ENCODE results near the gene ENG. TPM values are rescaled to one million over a fixed set of nuclear protein-coding genes. Genes with fewer than 3 reads are reported as not detected.

ENG gene
- polyA plus RNA-seq, 2 of the 4 experiments (the other 2 are of a cell fraction): 0.08 TPM; not detected in 1

- CTCF ChIA-PET: interaction anchor here (1.2 to 2.3 kb wide), 4 partner anchors 8 to 157 kb away, joined by 3 to 9 read pairs (median 6); no protein-coding TSS in a partner anchor
- Histone ChIP-seq H3K27ac (peak within 1 kb of the TSS; percentile 77 to 88), H3K4me2 (peak within 1 kb of the TSS; percentile 84), H3K4me3 (peak within 1 kb of the TSS; percentile 76), H3K9me3 (no peaks in the 10 kb centered on the region), H3K4me1 (peaks cover 44% of the 10 kb centered on the region)
- peak; percentile 37; the same call in 1 of the 3 replicates for TF ChIP-seq BCL3 (IDR thresholded peaks at IDR 0.05)
- no peak for TF ChIP-seq RCOR1 (IDR thresholded peaks at IDR 0.05; ENCODE audit: low read depth, low read length)
- TF ChIP-seq MAX (IDR thresholded peaks at IDR 0.05): peak; percentile 67
- TF ChIP-seq E2F6 (IDR thresholded peaks at IDR 0.05; ENCODE audit: borderline replicate concordance, low read depth): peak; percentile 83
- peak; percentile 25 to 63; a peak in 1 of 5 replicates for TF ChIP-seq JUN (IDR thresholded peaks at IDR 0.05)
- TF ChIP-seq ELK1 (IDR thresholded peaks at IDR 0.05; ENCODE audit: low read depth, low read length): no peak
- peak; percentile 59 for TF ChIP-seq POLR2A (IDR thresholded peaks at IDR 0.05; ENCODE audit: low read length)
- 5% methylated on average over 14 of the region's 44 CpGs for WGBS (ENCODE audit: missing lambda C conversion rate)
- no peak for DNase-seq (ENCODE audit: low read depth in 1 of 2, low spot score in 1 of 2)
- FAIRE-seq: no peak
- POLR2A ChIA-PET: interaction anchor here (0.5 kb wide), 1 partner anchor 39 kb away, joined by 3 read pairs; the partner anchor contains the start of gene ST6GALNAC4
- ATAC-seq: peak; percentile 81 to 86
These were observed 23.1 kb upstream of the ENG start, which contains the start of gene AK1 for GRCh38 chr9:127877566-127877998. Gene AK1, minus strand, starts transcription at chr9:127877675. Its CDS starts 3,058 bp downstream, at chr9:127874617.

GRCh38 chr9:127876764-127877562 lies 22.5 kb upstream of the ENG start:
- peak overlapping the region; percentile 76 for H3K4me3 ChIP-seq
- H3K9me3 ChIP-seq: no peaks in the 10 kb centered on the region
- 40% methylated on average over 21 of the region's 26 CpGs for WGBS (ENCODE audit: missing lambda C conversion rate)
- peak overlapping the region; percentile 84 for H3K4me2 ChIP-seq
- peaks cover 39% of the 10 kb centered on the region for H3K4me1 ChIP-seq
- peak; percentile 40 to 49 for ATAC-seq
- peak; percentile 5 for TF ChIP-seq ZFP36 (IDR thresholded peaks at IDR 0.05; ENCODE audit: borderline replicate concordance, partially characterized antibody)
- TF ChIP-seq JUNB (IDR thresholded peaks at IDR 0.05): no peak
- ChIA-PET POLR2A (interaction anchor here (0.9 kb wide), 1 partner anchor 91 kb away, joined by 3 read pairs; the partner anchor contains the start of gene CDK9), CTCF (interaction anchor here (0.8 to 2.3 kb wide), 3 partner anchors 10 to 142 kb away, joined by 3 to 9 read pairs (median 5); partner anchors contain the start of gene TOR2A)
- no peak for DNase-seq (ENCODE audit: low read depth in 1 of 2, low spot score in 1 of 2)
- peak overlapping the region; percentile 77 to 88 for H3K27ac ChIP-seq
- FAIRE-seq: no peak

- POLR2A ChIA-PET: interaction anchor here (0.9 kb wide), 1 partner anchor 91 kb away, joined by 3 read pairs; the partner anchor contains the start of gene CDK9
- CTCF ChIA-PET: interaction anchor here (0.8 to 3.3 kb wide), 5 partner anchors 9 to 141 kb away, joined by 3 to 16 read pairs (median 3); partner anchors contain the start of gene TOR2A
- FAIRE-seq (no peak), DNase-seq (ENCODE audit: low read depth in 1 of 2, low spot score in 1 of 2) (no peak), ATAC-seq (peak in 1 of 2 experiments; percentile 11; a peak in 1 of 6 replicates)
- 87% methylated on average over 9 of the region's 14 CpGs for WGBS (ENCODE audit: missing lambda C conversion rate)
- peak overlapping the region in 1 of 2 experiments; percentile 88; a peak in 2 of 6 replicates for H3K27ac ChIP-seq
- H3K4me2 ChIP-seq: peak overlapping the region; percentile 84
- no peak overlapping the region; the same call in 2 of the 3 replicates for H3K4me3 ChIP-seq
- TF ChIP-seq ESRRA (IDR thresholded peaks at IDR 0.05; ENCODE audit: borderline replicate concordance, low read length) (no peak), NFE2L2 (conservative IDR thresholded peaks at IDR 0.05; ENCODE audit: low read length) (no peak), CHD2 (IDR thresholded peaks at IDR 0.05; ENCODE audit: low read length, partially characterized antibody) (no peak), ZFP36 (IDR thresholded peaks at IDR 0.05; ENCODE audit: borderline replicate concordance, partially characterized antibody) (peak; percentile 64), NPAS2 (CRISPR knock-in tag; IDR thresholded peaks at IDR 0.05; ENCODE audit: borderline replicate concordance) (no peak), GATA3 (IDR thresholded peaks at IDR 0.05; ENCODE audit: borderline replicate concordance) (no peak), CBX2 (IDR thresholded peaks at IDR 0.05; ENCODE audit: borderline replicate concordance, low read depth) (no peak), EHF (CRISPR knock-in tag; IDR thresholded peaks at IDR 0.05) (no peak), PHF8 (IDR thresholded peaks at IDR 0.05; ENCODE audit: borderline replicate concordance, low read depth) (no peak)
- peaks cover 39% of the 10 kb centered on the region for H3K4me1 ChIP-seq
- no peaks in the 10 kb centered on the region for H3K9me3 ChIP-seq
These were observed 21.7 kb upstream of the ENG start for GRCh38 chr9:127876026-127876763.
